Skeletal muscle satellite cell (primary cell): ENCODE measurements around the gene ATOSB.
A peak's percentile ranks its signal among the peaks of the same experiment; 100 is the strongest.

ENCODE experiments used
- H3K27me3 ChIP-seq: 2 replicates; pipeline ENCODE4 v1.7.0; 2013; ENCODE audit warnings: low read length; ENCODE audit not compliant: control insufficient read depth, insufficient read depth
- H3K36me3 ChIP-seq: 2 replicates; pipeline ENCODE4 v1.7.0; 2013; ENCODE audit warnings: mild to moderate bottlenecking, control low read depth, low read length; ENCODE audit not compliant: insufficient read depth
- H3K4me1 ChIP-seq: 2 replicates; pipeline ENCODE4 v1.7.0; 2013; ENCODE audit warnings: low read length; ENCODE audit not compliant: control insufficient read depth, insufficient read depth
- H3K4me2 ChIP-seq: 2 replicates; pipeline ENCODE4 v1.7.0; 2013; ENCODE audit warnings: mild to moderate bottlenecking, low read length
- H3K4me3 ChIP-seq: 2 replicates; pipeline ENCODE4 v1.7.0; 2013; ENCODE audit warnings: low read length
- H3K9ac ChIP-seq: 2 replicates; pipeline ENCODE4 v1.7.0; 2013; ENCODE audit warnings: mild to moderate bottlenecking, low read depth, low read length, moderate library complexity
- H3K9me3 ChIP-seq: replicated peaks from 2 replicates; pipeline ENCODE4 v1.7.0; 2013; ENCODE audit warnings: mild to moderate bottlenecking, control low read depth, low read length

ATOSB gene

GRCh38 chr9:35142037-35142436 lies 26.4 kb upstream of the ATOSB start:
- peaks cover 24% of the 10 kb centered on the region for H3K9me3 ChIP-seq
- no peak overlapping the region for H3K9ac ChIP-seq
- no peaks in the 10 kb centered on the region for H3K4me1 ChIP-seq
- no peaks in the 10 kb centered on the region for H3K36me3 ChIP-seq
- H3K4me2 ChIP-seq, result no peak overlapping the region
- H3K4me3 ChIP-seq, result no peak overlapping the region
- peaks cover 4% of the 10 kb centered on the region for H3K27me3 ChIP-seq

GRCh38 chr9:35140093-35140492 lies 24.4 kb upstream of the ATOSB start:
- Histone ChIP-seq H3K4me1 (no peaks in the 10 kb centered on the region), H3K27me3 (peaks cover 5% of the 10 kb centered on the region), H3K9ac (no peak overlapping the region), H3K4me2 (no peak overlapping the region), H3K9me3 (peaks cover 24% of the 10 kb centered on the region), H3K36me3 (no peaks in the 10 kb centered on the region), H3K4me3 (no peak overlapping the region)

DNA sequence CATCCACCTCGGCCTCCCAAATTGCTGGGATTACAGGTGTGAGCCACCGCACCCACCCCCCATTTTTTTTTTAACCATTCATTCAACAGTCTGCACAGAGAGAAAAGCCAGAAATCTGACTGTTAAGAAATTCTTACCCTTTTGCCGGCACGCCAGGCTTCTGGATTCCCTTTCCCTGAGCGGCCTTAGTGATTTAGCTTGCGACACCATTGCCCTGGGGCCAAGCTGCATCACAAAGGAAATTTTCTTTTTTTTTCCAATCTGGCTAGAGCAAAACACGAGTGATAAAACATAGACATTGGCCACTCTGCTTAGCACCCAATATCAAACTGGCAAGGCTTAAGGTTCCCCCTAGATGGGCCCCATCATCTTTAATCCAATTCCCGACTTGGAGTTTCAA lies 21.2 kb upstream of the ATOSB start:
- peaks cover 14% of the 10 kb centered on the region for H3K9me3 ChIP-seq
- H3K9ac ChIP-seq, result no peak overlapping the region
- H3K36me3 ChIP-seq, result no peaks in the 10 kb centered on the region
- peaks cover 10% of the 10 kb centered on the region for H3K27me3 ChIP-seq
- H3K4me2 ChIP-seq, result no peak overlapping the region
- H3K4me1 ChIP-seq, result no peaks in the 10 kb centered on the region
- H3K4me3 ChIP-seq, result no peak overlapping the region

DNA sequence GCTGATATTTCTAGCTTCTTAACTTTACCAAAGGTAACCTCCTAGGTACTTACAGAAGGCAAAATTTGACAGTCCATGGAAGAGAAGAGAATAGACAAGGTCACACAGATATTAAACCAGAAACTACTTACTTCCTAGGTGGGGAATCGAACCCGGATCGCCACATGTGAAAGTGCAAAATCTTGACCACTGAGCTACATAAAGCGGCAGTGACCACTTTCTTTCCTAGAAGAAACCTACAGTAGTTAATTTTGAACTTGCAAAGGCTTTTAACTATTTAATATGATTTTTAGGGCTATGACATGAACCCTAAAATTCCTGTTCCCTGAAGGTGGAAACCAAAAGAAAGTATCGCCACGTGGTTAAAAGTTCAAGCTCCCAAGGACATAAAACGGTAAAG lies 20.3 kb upstream of the ATOSB start:
- Histone ChIP-seq H3K36me3 (no peaks in the 10 kb centered on the region), H3K27me3 (peaks cover 10% of the 10 kb centered on the region), H3K4me2 (no peak overlapping the region), H3K4me1 (no peaks in the 10 kb centered on the region), H3K9ac (no peak overlapping the region), H3K9me3 (peaks cover 5% of the 10 kb centered on the region), H3K4me3 (no peak overlapping the region)

GRCh38 chr9:35134920-35135319 lies 19.3 kb upstream of the ATOSB start:
- Histone ChIP-seq H3K27me3 (peaks cover 10% of the 10 kb centered on the region), H3K4me1 (no peaks in the 10 kb centered on the region), H3K9ac (no peak overlapping the region), H3K4me2 (no peak overlapping the region), H3K36me3 (no peaks in the 10 kb centered on the region), H3K9me3 (peaks cover 3% of the 10 kb centered on the region), H3K4me3 (no peak overlapping the region)

GRCh38 chr9:35116898-35117551 lies 1.4 kb upstream of the ATOSB start:
- peak overlapping the region; percentile 87 for H3K4me3 ChIP-seq
- peak overlapping the region; percentile 82 for H3K9ac ChIP-seq
- H3K36me3 ChIP-seq, result no peaks in the 10 kb centered on the region
- no peaks in the 10 kb centered on the region for H3K27me3 ChIP-seq
- H3K4me1 ChIP-seq, result peaks cover 38% of the 10 kb centered on the region
- no peaks in the 10 kb centered on the region for H3K9me3 ChIP-seq
- peak overlapping the region; percentile 96 for H3K4me2 ChIP-seq

DNA sequence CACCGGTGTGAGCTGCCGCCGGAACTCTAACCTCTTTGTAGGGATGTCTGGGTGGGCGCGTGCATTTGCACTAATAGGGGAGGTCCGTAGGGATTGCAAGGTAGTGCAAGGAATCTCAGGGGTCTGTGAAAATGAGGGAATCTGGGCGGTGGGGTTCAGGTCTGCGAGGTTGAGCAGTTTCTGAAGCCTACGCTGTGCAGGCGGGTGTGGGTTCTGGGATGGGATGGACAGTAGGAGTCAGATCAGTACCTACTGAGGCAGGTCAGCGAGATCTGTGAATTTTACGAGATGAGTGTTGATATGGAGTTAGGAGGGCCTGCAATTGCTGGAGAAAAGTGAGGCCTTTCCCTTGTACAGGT lies 856 bp upstream of the ATOSB start:
- Histone ChIP-seq H3K4me3 (peak overlapping the region; percentile 87), H3K4me2 (peak overlapping the region; percentile 96), H3K4me1 (peaks cover 42% of the 10 kb centered on the region), H3K27me3 (no peaks in the 10 kb centered on the region), H3K9ac (peak overlapping the region; percentile 82), H3K9me3 (no peaks in the 10 kb centered on the region), H3K36me3 (no peaks in the 10 kb centered on the region)

DNA sequence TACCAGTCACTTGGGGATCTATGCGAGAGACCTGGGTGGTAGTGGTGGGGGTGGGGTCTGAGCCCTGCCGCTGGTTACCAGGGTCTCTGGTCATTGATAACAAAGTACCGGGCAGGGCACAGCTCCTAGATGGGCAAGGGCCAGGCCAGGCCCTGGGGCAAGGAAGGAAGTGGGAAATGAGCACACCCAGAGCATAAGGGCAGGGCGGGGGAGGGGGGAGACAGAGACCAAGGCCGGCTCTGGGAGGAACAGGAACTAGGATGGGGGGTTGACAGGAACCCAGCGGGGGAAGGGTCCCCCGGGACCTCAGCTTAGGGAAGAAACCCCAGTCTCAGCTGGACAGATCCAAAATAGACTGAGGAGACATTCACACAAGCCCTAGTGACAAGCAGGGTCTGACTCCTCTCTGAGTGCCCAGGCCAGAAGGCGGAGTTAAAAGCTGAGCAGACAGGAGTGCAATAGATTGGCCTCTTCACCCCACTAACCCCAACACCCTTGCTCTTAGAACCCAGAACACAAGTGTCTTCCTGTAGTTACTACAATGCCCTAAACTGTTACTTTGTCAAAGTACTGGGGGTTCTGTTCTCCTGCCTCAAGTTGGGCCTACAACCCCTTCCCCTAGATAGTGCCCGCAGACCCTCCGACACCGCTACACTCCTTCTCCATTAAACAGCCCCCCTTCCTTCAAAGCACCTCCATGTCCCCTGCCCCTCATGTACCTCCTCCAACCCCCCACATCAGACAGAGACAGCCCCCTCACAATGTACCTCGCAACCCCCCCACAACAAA lies 628 bp downstream of the ATOSB start:
- no peaks in the 10 kb centered on the region for H3K9me3 ChIP-seq
- H3K4me1 ChIP-seq, result peaks cover 51% of the 10 kb centered on the region
- no peaks in the 10 kb centered on the region for H3K36me3 ChIP-seq
- peak overlapping the region; percentile 96 for H3K4me2 ChIP-seq
- peak overlapping the region; percentile 87 for H3K4me3 ChIP-seq
- H3K9ac ChIP-seq, result peak overlapping the region; percentile 82
- H3K27me3 ChIP-seq, result no peaks in the 10 kb centered on the region

DNA sequence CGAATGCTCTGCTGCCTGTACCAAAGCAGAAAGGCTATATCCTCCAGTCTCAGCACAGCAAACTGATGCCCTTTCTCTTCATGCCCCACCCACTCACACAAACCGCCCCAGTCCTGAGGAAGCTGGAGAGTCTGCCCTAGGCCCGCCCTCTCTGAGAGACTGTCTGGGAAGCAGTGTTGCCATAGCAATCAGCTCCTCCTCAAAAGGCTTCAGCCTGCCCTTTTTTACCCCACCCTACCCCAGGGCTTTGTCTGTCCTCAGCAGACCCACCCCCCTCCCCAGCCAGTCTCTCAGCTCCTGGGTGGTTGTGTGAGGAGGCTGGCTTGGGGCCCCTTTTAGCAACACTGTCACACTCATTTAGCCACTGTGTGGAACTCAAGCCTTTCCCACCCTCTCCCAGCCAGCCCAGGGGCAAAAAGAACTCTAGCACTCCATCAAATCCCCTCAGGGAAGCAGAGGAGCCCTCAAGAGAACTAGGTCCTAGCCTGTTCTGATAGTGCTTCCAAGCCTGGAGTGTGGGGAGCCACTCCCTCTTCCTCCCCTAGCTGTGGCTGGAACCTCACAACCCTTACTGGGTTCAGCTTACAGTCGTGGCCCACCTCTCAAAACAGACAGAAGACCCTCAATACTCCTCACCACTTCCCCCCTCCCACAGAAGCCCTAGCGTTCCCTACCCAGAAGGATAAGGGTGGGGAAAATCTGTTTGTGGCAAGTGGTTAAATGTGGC lies 1.4 kb downstream of the ATOSB start:
- Histone ChIP-seq H3K4me3 (peak overlapping the region; percentile 87), H3K9ac (peak overlapping the region; percentile 82), H3K9me3 (no peaks in the 10 kb centered on the region), H3K36me3 (peaks cover 4% of the 10 kb centered on the region), H3K27me3 (no peaks in the 10 kb centered on the region), H3K4me1 (peaks cover 58% of the 10 kb centered on the region), H3K4me2 (peak overlapping the region; percentile 96)

DNA sequence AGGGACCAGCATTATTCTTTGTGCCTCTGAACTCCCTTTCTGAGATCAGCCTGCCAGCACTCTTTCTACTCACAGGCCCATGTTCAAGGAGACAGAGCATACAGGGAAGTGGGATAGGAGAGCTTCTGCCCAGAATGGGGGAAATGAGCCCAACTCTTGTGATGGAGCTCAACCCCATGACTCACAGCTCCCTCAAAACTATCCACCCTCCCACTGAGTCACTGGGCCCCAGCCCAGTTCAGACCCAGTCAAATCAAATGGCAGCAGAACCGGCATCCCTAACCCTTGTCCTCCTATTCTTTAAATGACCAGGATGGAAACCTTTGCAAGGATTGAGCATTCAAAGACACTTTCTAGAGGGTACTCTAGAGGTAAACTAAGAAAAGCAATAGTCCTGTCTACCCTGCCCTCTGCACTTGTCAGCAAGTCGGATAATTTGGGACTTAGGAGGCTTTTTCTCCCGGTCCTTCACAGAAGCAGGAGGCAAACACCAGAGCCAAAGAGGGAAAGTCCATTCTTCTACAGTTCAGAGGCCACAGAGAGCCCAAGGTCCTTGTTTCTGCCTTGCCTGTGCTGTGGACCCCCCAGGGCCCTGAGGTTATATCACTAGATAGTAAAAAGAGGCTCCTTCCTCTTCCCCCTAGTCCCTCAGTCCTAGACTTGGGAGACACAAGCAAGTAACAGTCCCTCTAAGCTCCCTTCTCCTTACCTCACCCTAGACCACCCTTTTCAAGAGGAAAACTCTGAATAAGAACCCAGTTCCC lies 3.2 kb downstream of the ATOSB start:
- peak overlapping the region; percentile 89 for H3K4me2 ChIP-seq
- peak overlapping the region; percentile 85 for H3K9ac ChIP-seq
- H3K9me3 ChIP-seq, result no peaks in the 10 kb centered on the region
- H3K4me1 ChIP-seq, result peaks cover 62% of the 10 kb centered on the region
- peaks cover 19% of the 10 kb centered on the region for H3K36me3 ChIP-seq
- no peaks in the 10 kb centered on the region for H3K27me3 ChIP-seq
- peak overlapping the region; percentile 67 for H3K4me3 ChIP-seq
